H9 (cell line): ENCODE results near the gene SCGB1D1. TPM values are rescaled to one million over a fixed set of nuclear protein-coding genes. Genes with fewer than 3 reads are reported as not detected.
A peak's percentile ranks its signal among the peaks of the same experiment; 100 is the strongest.

Source experiments
- DNase-seq: peaks from one replicate; pipeline ENCODE4 v3.0.0-alpha.2; 2017
- H2AFZ ChIP-seq: one replicate; pipeline ENCODE4 v1.6.1; 2013; ENCODE audit warnings: mild to moderate bottlenecking, low read length, control low read depth, moderate library complexity
- H2AK5ac ChIP-seq: 2 replicates; pipeline ENCODE4 v1.6.1; 2013; ENCODE audit warnings: low read length, control low read depth, mixed read lengths; ENCODE audit not compliant: insufficient read length
- H2BK120ac ChIP-seq: one replicate; pipeline ENCODE4 v1.6.1; 2013; ENCODE audit warnings: low read depth, mild to moderate bottlenecking, low read length, control low read depth, inconsistent platforms; ENCODE audit not compliant: poor library complexity, severe bottlenecking
- H2BK12ac ChIP-seq: 2 replicates; pipeline ENCODE4 v1.6.1; 2013; ENCODE audit warnings: low read length, control low read depth, mixed read lengths, low read depth; ENCODE audit not compliant: insufficient read length
- H2BK15ac ChIP-seq: 2 replicates; pipeline ENCODE4 v1.6.1; 2013; ENCODE audit warnings: low read depth, low read length, control low read depth
- H2BK20ac ChIP-seq: one replicate; pipeline ENCODE4 v1.6.1; 2013; ENCODE audit warnings: low read depth, mild to moderate bottlenecking, low read length, control low read depth, inconsistent platforms; ENCODE audit not compliant: poor library complexity, severe bottlenecking
- H2BK5ac ChIP-seq: 2 replicates; pipeline ENCODE4 v1.6.1; 2013; ENCODE audit warnings: low read length, control low read depth, mixed read lengths; ENCODE audit not compliant: insufficient read length
- H3K14ac ChIP-seq: 2 replicates; pipeline ENCODE4 v1.6.1; 2013; ENCODE audit warnings: low read length, control low read depth; ENCODE audit not compliant: insufficient read depth
- H3K18ac ChIP-seq: 2 replicates; pipeline ENCODE4 v1.6.1; 2013; ENCODE audit warnings: low read depth, mild to moderate bottlenecking, mixed read lengths, low read length, control low read depth; ENCODE audit not compliant: insufficient read length
- H3K23ac ChIP-seq: 2 replicates; pipeline ENCODE4 v1.6.1; 2013; ENCODE audit warnings: low read length, control low read depth, mixed read lengths, low read depth; ENCODE audit not compliant: insufficient read length
- H3K23me2 ChIP-seq: 2 replicates; pipeline ENCODE4 v1.6.1; 2013; ENCODE audit warnings: low read depth, mild to moderate bottlenecking, mixed read lengths, low read length, control low read depth; ENCODE audit not compliant: insufficient read length, poor library complexity, severe bottlenecking
- H3K27ac ChIP-seq: 2 replicates; pipeline ENCODE4 v1.5.1; 2013; ENCODE audit warnings: low read length, control low read depth, mixed read lengths, low read depth; ENCODE audit not compliant: insufficient read length
- H3K27me3 ChIP-seq: 2 replicates; pipeline ENCODE4 v1.6.1; 2013; ENCODE audit warnings: low read length, control low read depth, inconsistent platforms; ENCODE audit not compliant: insufficient read depth
- H3K4ac ChIP-seq: 2 replicates; pipeline ENCODE4 v1.6.1; 2013; ENCODE audit warnings: low read depth, mild to moderate bottlenecking, control low read depth, inconsistent platforms, low read length, moderate library complexity
- H3K4me1 ChIP-seq: 2 replicates; pipeline ENCODE4 v1.6.1; 2013; ENCODE audit warnings: low read length, control low read depth, inconsistent platforms; ENCODE audit not compliant: insufficient read depth
- H3K4me2 ChIP-seq: 2 replicates; pipeline ENCODE4 v1.6.1; 2013; ENCODE audit warnings: low read length, control low read depth, mixed read lengths; ENCODE audit not compliant: insufficient read length, insufficient read depth
- H3K56ac ChIP-seq: 2 replicates; pipeline ENCODE4 v1.6.1; 2013; ENCODE audit warnings: low read depth, mild to moderate bottlenecking, mixed read lengths, low read length, control low read depth; ENCODE audit not compliant: insufficient read length
- H3K79me1 ChIP-seq: 2 replicates; pipeline ENCODE4 v1.6.1; 2013; ENCODE audit warnings: low read depth, mild to moderate bottlenecking, moderate library complexity, low read length, control low read depth, inconsistent platforms; ENCODE audit not compliant: insufficient read depth, poor library complexity, severe bottlenecking
- H3K79me2 ChIP-seq: 2 replicates; pipeline ENCODE4 v1.6.1; 2013; ENCODE audit warnings: low read length, control low read depth, inconsistent platforms; ENCODE audit not compliant: insufficient read depth
- H3K9ac ChIP-seq: 2 replicates; pipeline ENCODE4 v1.6.1; 2013; ENCODE audit warnings: low read length, control low read depth, mixed read lengths; ENCODE audit not compliant: insufficient read length; ENCODE audit errors: extremely low read depth
- H3K9me3 ChIP-seq: one replicate; pipeline ENCODE4 v1.6.1; 2013; ENCODE audit warnings: low read depth, low read length, inconsistent platforms; ENCODE audit not compliant: control insufficient read depth
- H3T11ph ChIP-seq: one replicate; pipeline ENCODE4 v1.6.1; 2013; ENCODE audit warnings: mild to moderate bottlenecking, low read length, control low read depth, inconsistent platforms
- H4K20me1 ChIP-seq: one replicate; pipeline ENCODE4 v1.6.1; 2013; ENCODE audit not compliant: control insufficient read depth, insufficient read length, insufficient read depth
- H4K5ac ChIP-seq: 2 replicates; pipeline ENCODE4 v1.6.1; 2013; ENCODE audit warnings: low read depth, mild to moderate bottlenecking, mixed read lengths, low read length, control low read depth; ENCODE audit not compliant: insufficient read length
- H4K8ac ChIP-seq: replicated peaks from 2 replicates; pipeline ENCODE4 v1.6.1; 2013; ENCODE audit warnings: low read length, control low read depth, mixed read lengths, low read depth; ENCODE audit not compliant: insufficient read length
- H4K91ac ChIP-seq: 2 replicates; pipeline ENCODE4 v1.6.1; 2013; ENCODE audit warnings: low read depth, mild to moderate bottlenecking, moderate library complexity, mixed read lengths, low read length, control low read depth; ENCODE audit not compliant: insufficient read length
- H3K27ac Mint-ChIP-seq, 3 experiments: 2 replicates in 2 of 3; 3 replicates in 1 of 3; pipeline ENCODE4 v1.8.0; 2020 to 2021; ENCODE audit warnings: mixed read lengths in 3 of 3, mild to moderate bottlenecking in 1 of 3, moderate library complexity in 1 of 3
- H3K27me3 Mint-ChIP-seq: 2 replicates; pipeline ENCODE4 v1.8.0; 2021; ENCODE audit warnings: low read depth, mild to moderate bottlenecking, moderate library complexity, mixed read lengths
- H3K36me3 Mint-ChIP-seq, 3 experiments: 2 replicates in 2 of 3; 3 replicates in 1 of 3; pipeline ENCODE4 v1.8.0; 2020 to 2021; ENCODE audit warnings: low read depth in 3 of 3, mixed read lengths in 3 of 3; ENCODE audit not compliant: insufficient read depth in 1 of 3
- H3K4me1 Mint-ChIP-seq, 2 experiments: 2 replicates each; pipeline ENCODE4 v1.8.0; 2020; ENCODE audit warnings: mixed read lengths in 2 of 2
- H3K4me3 Mint-ChIP-seq, 2 experiments: 2 replicates in 1 of 2; 3 replicates in 1 of 2; pipeline ENCODE4 v1.8.0; 2020 to 2021; ENCODE audit warnings: mild to moderate bottlenecking in 2 of 2, mixed read lengths in 2 of 2, moderate library complexity in 1 of 2
- H3K9me3 Mint-ChIP-seq, 2 experiments: 2 replicates in 1 of 2; 3 replicates in 1 of 2; pipeline ENCODE4 v1.8.0; 2020; ENCODE audit warnings: mild to moderate bottlenecking in 2 of 2, mixed read lengths in 2 of 2, moderate library complexity in 1 of 2
- WGBS: extraction: QIAGEN DNeasy Blood & Tissue Kit; methylation state at CpG from one replicate; pipeline ENCODE4 v1.1.7; 2013; ENCODE audit warnings: missing lambda C conversion rate, low lambda C conversion rate, mixed read lengths; ENCODE audit not compliant: insufficient read length; ENCODE audit errors: extremely low coverage; 5-methylcytosine and 5-hydroxymethylcytosine counted together
- total RNA-seq: library from RNA; stranded (reverse); gene quantifications from 2 replicates; pipeline ENCODE4 v1.2.1, GENCODE V29; 2021
- TF ChIP-seq, protein P1 (sequence below): fragments of 200-600 bp; sonication (generic); conservative IDR thresholded peaks from 3 replicates; pipeline ENCODE4 v1.8.0; 2021; ENCODE audit warnings: antibody characterized with exemption, mild to moderate bottlenecking

The SCGB1D1 gene
- total RNA-seq, 1 experiment from 2014 or later: not detected

DNA sequence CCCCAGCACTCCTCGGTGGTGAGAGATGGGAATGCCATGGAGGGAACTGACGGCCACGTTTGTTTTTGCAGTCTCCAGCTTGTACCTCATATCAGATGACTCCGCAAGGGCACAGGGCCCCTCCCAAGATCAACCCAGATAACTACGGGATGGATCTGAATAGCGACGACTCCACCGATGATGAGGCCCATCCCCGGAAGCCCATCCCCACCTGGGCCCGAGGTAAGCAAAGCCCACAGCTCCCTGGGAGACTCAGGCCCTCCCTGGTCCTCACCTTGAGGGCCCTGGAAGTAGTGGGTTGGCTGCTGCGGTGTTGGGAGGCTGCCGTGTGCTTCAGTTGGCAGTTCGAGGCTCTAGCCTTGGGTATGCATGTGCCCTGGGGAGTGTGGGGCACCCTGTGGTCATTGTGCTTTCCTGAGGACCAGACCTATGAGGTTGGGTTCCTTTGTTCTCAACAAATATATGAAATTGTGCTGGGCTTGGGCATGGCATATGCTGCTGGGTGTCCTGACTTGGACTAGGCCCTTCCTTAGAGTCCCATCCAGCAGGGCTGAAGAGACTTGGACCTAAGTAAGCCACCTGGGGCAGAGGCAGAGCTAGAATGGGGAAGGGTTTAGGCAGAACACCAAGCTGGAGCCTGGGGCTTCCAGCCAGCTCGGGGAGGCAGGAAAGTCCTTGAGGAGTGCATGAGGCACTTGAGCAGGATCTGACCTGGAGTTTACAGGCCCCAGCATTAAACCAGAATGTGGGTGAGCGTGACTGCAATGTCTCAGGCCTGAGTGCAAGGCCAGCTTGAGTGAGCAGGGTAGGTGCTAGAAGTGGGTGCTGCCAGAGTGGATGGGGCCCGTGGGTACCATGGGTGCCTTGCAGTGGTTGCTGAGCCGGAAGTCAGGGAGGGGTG, 39.8 kb upstream of the SCGB1D1 start:
- no peak overlapping the region for H2BK120ac ChIP-seq
- no peak overlapping the region for H3K18ac ChIP-seq
- no peak overlapping the region for H2BK5ac ChIP-seq
- H4K91ac ChIP-seq: no peak overlapping the region
- no peak overlapping the region for H3K4me3 Mint-ChIP-seq
- no peak overlapping the region for H2BK12ac ChIP-seq
- peaks cover 59 to 83% (median 81%) of the 10 kb centered on the region in 3 experiments for H3K36me3 Mint-ChIP-seq
- H2AK5ac ChIP-seq: no peak overlapping the region
- H3K9me3 ChIP-seq: no peaks in the 10 kb centered on the region
- H3K23ac ChIP-seq: no peak overlapping the region
- no peaks in the 10 kb centered on the region for H3K23me2 ChIP-seq
- no peak overlapping the region for H3K4me2 ChIP-seq
- no peak overlapping the region for H3K9ac ChIP-seq
- H3K14ac ChIP-seq: no peak overlapping the region
- no peak overlapping the region for H3K27ac ChIP-seq
- H3K4me1 Mint-ChIP-seq: no peaks in the 10 kb centered on the region
- H2BK15ac ChIP-seq: no peak overlapping the region
- no peak overlapping the region for H2AFZ ChIP-seq
- no peaks in the 10 kb centered on the region for H3K27me3 ChIP-seq
- H4K20me1 ChIP-seq: no peaks in the 10 kb centered on the region
- H2BK20ac ChIP-seq: no peak overlapping the region
- DNase-seq: peak; percentile 10
- H3K4ac ChIP-seq: no peak overlapping the region
- H3K79me2 ChIP-seq: no peaks in the 10 kb centered on the region
- H3K27me3 Mint-ChIP-seq: no peaks in the 10 kb centered on the region
- no peaks in the 10 kb centered on the region for H3K4me1 ChIP-seq
- no peak overlapping the region for H4K8ac ChIP-seq
- no peaks in the 10 kb centered on the region for H3K79me1 ChIP-seq
- TF ChIP-seq, protein P1, sequence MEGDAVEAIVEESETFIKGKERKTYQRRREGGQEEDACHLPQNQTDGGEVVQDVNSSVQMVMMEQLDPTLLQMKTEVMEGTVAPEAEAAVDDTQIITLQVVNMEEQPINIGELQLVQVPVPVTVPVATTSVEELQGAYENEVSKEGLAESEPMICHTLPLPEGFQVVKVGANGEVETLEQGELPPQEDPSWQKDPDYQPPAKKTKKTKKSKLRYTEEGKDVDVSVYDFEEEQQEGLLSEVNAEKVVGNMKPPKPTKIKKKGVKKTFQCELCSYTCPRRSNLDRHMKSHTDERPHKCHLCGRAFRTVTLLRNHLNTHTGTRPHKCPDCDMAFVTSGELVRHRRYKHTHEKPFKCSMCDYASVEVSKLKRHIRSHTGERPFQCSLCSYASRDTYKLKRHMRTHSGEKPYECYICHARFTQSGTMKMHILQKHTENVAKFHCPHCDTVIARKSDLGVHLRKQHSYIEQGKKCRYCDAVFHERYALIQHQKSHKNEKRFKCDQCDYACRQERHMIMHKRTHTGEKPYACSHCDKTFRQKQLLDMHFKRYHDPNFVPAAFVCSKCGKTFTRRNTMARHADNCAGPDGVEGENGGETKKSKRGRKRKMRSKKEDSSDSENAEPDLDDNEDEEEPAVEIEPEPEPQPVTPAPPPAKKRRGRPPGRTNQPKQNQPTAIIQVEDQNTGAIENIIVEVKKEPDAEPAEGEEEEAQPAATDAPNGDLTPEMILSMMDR: no peak
- no peaks in the 10 kb centered on the region; a peak in 1 of 5 replicates for H3K9me3 Mint-ChIP-seq
- no peak overlapping the region for H4K5ac ChIP-seq
- H3K56ac ChIP-seq: no peak overlapping the region
- H3T11ph ChIP-seq: no peak overlapping the region
- no peak overlapping the region for H3K27ac Mint-ChIP-seq
- no CpG with 5 or more reads among the region's 17 CpGs for WGBS
